ENCODE data around the gene CSTF2T. TPM values are rescaled to one million over a fixed set of nuclear protein-coding genes. Genes with fewer than 3 reads are reported as not detected.
A peak's percentile ranks its signal among the peaks of the same experiment; 100 is the strongest.

Gene CSTF2T
- total RNA-seq = 30.2 TPM
- polyA plus RNA-seq = 10 to 100 TPM; 14.3 to 16.4 (median 16.3) TPM

- Histone ChIP-seq H3K36me3 (ENCODE audit: control insufficient read depth, insufficient read depth, low read length) (peaks cover 11% of the 10 kb centered on the region), H3K9me3 (ENCODE audit: control insufficient read depth in 2 of 2, low read length in 2 of 2) (no peaks in the 10 kb centered on the region), H3K27ac (ENCODE audit: insufficient read depth, low read length, poor library complexity, severe bottlenecking) (peak within 1 kb of the TSS; percentile 95), H3K27me3 (ENCODE audit: control insufficient read depth, insufficient read depth, low read length) (no peaks in the 10 kb centered on the region), H3K4me3 (ENCODE audit: low read depth, low read length) (peak within 1 kb of the TSS; percentile 99), H3K4me1 (ENCODE audit: control insufficient read depth, insufficient read depth, low read length, poor library complexity, severe bottlenecking) (peaks cover 48% of the 10 kb centered on the region)
- Mint-ChIP-seq H3K4me1 (peaks cover 27 to 55% (median 39%) of the 10 kb centered on the region in 4 donors), H3K36me3 (peaks cover 23% of the 10 kb centered on the region), H3K27ac (peak within 1 kb of the TSS; percentile 98 to 100 (median 100)), H3K9me3 (no peaks in the 10 kb centered on the region), H3K27me3 (peaks cover 9% of the 10 kb centered on the region), H3K4me3 (peak within 1 kb of the TSS; percentile 91 to 99 (median 98))
- DNase-seq (peak; percentile 85 to 97 (median 95)), ATAC-seq (ENCODE audit: low read depth in 2 of 2) (peak; percentile 87 to 90)
Measured at GRCh38 chr10:51699475-51700227, at the start of gene CSTF2T. Gene CSTF2T (minus strand): TSS chr10:51699595. CDS start chr10:51699549, 46 bp downstream.

GRCh38 chr10:51748959-51749358 is 49.6 kb upstream of the CSTF2T start:
- H3K4me1 ChIP-seq (ENCODE audit: control insufficient read depth, insufficient read depth, low read length, poor library complexity, severe bottlenecking) = no peaks in the 10 kb centered on the region
- H3K27me3 ChIP-seq (ENCODE audit: control insufficient read depth, insufficient read depth, low read length) = no peaks in the 10 kb centered on the region
- H3K36me3 ChIP-seq (ENCODE audit: control insufficient read depth, insufficient read depth, low read length) = no peaks in the 10 kb centered on the region
- H3K27ac ChIP-seq (ENCODE audit: insufficient read depth, low read length, poor library complexity, severe bottlenecking) = no peak overlapping the region
- Mint-ChIP-seq H3K4me3 (no peak overlapping the region), H3K36me3 (no peaks in the 10 kb centered on the region), H3K9me3 (peaks cover 0 to 2% (median 0%) of the 10 kb centered on the region in 7 donors), H3K27me3 (no peaks in the 10 kb centered on the region), H3K27ac (no peak overlapping the region), H3K4me1 (no peaks in the 10 kb centered on the region)
- DNase-seq (no peak), ATAC-seq (ENCODE audit: low read depth in 2 of 2) (no peak)
- no peaks in the 10 kb centered on the region for H3K9me3 ChIP-seq (ENCODE audit: control insufficient read depth in 2 of 2, low read length in 2 of 2)
- H3K4me3 ChIP-seq (ENCODE audit: low read depth, low read length) = no peak overlapping the region

- no peaks in the 10 kb centered on the region for H3K27me3 ChIP-seq (ENCODE audit: control insufficient read depth, insufficient read depth, low read length)
- no peaks in the 10 kb centered on the region for H3K4me1 ChIP-seq (ENCODE audit: control insufficient read depth, insufficient read depth, low read length, poor library complexity, severe bottlenecking)
- Mint-ChIP-seq H3K36me3 (no peaks in the 10 kb centered on the region), H3K9me3 (no peaks in the 10 kb centered on the region), H3K27me3 (peaks cover under 1% of the 10 kb centered on the region), H3K4me1 (no peaks in the 10 kb centered on the region), H3K4me3 (no peak overlapping the region), H3K27ac (no peak overlapping the region)
- H3K36me3 ChIP-seq (ENCODE audit: control insufficient read depth, insufficient read depth, low read length) = no peaks in the 10 kb centered on the region
- no peak for ATAC-seq (ENCODE audit: low read depth in 2 of 2)
- no peak overlapping the region for H3K27ac ChIP-seq (ENCODE audit: insufficient read depth, low read length, poor library complexity, severe bottlenecking)
- no peaks in the 10 kb centered on the region for H3K9me3 ChIP-seq (ENCODE audit: control insufficient read depth in 2 of 2, low read length in 2 of 2)
- H3K4me3 ChIP-seq (ENCODE audit: low read depth, low read length) = no peak overlapping the region
- no peak for DNase-seq
Measured at GRCh38 chr10:51747216-51747615, 47.8 kb upstream of the CSTF2T start.

GRCh38 chr10:51745397-51745796 is 46.0 kb upstream of the CSTF2T start:
- DNase-seq (no peak), ATAC-seq (ENCODE audit: low read depth in 2 of 2) (no peak)
- Mint-ChIP-seq H3K4me1 (no peaks in the 10 kb centered on the region), H3K4me3 (no peak overlapping the region), H3K27ac (no peak overlapping the region), H3K9me3 (no peaks in the 10 kb centered on the region), H3K36me3 (no peaks in the 10 kb centered on the region), H3K27me3 (peaks cover 5% of the 10 kb centered on the region)
- peaks cover 5% of the 10 kb centered on the region for H3K27me3 ChIP-seq (ENCODE audit: control insufficient read depth, insufficient read depth, low read length)
- H3K36me3 ChIP-seq (ENCODE audit: control insufficient read depth, insufficient read depth, low read length) = no peaks in the 10 kb centered on the region
- H3K4me1 ChIP-seq (ENCODE audit: control insufficient read depth, insufficient read depth, low read length, poor library complexity, severe bottlenecking) = no peaks in the 10 kb centered on the region
- no peak overlapping the region for H3K27ac ChIP-seq (ENCODE audit: insufficient read depth, low read length, poor library complexity, severe bottlenecking)
- no peaks in the 10 kb centered on the region for H3K9me3 ChIP-seq (ENCODE audit: control insufficient read depth in 2 of 2, low read length in 2 of 2)
- H3K4me3 ChIP-seq (ENCODE audit: low read depth, low read length) = no peak overlapping the region

- H3K36me3 Mint-ChIP-seq = no peaks in the 10 kb centered on the region
- no peaks in the 10 kb centered on the region for H3K9me3 ChIP-seq (ENCODE audit: control insufficient read depth in 2 of 2, low read length in 2 of 2)
- H3K27me3 Mint-ChIP-seq = peaks cover 5% of the 10 kb centered on the region
- H3K4me3 Mint-ChIP-seq = no peak overlapping the region
- H3K4me1 ChIP-seq (ENCODE audit: control insufficient read depth, insufficient read depth, low read length, poor library complexity, severe bottlenecking) = no peaks in the 10 kb centered on the region
- no peaks in the 10 kb centered on the region for H3K36me3 ChIP-seq (ENCODE audit: control insufficient read depth, insufficient read depth, low read length)
- no peak overlapping the region for H3K27ac Mint-ChIP-seq
- no peak overlapping the region for H3K27ac ChIP-seq (ENCODE audit: insufficient read depth, low read length, poor library complexity, severe bottlenecking)
- H3K4me3 ChIP-seq (ENCODE audit: low read depth, low read length) = no peak overlapping the region
- no peak for ATAC-seq (ENCODE audit: low read depth in 2 of 2)
- no peaks in the 10 kb centered on the region for H3K9me3 Mint-ChIP-seq
- DNase-seq = no peak
- no peaks in the 10 kb centered on the region for H3K4me1 Mint-ChIP-seq
- peaks cover 5% of the 10 kb centered on the region for H3K27me3 ChIP-seq (ENCODE audit: control insufficient read depth, insufficient read depth, low read length)
Measured at GRCh38 chr10:51744235-51745000, 45.0 kb upstream of the CSTF2T start.

- peaks cover 5% of the 10 kb centered on the region for H3K27me3 ChIP-seq (ENCODE audit: control insufficient read depth, insufficient read depth, low read length)
- no peaks in the 10 kb centered on the region for H3K36me3 ChIP-seq (ENCODE audit: control insufficient read depth, insufficient read depth, low read length)
- H3K27ac Mint-ChIP-seq = no peak overlapping the region
- H3K36me3 Mint-ChIP-seq = no peaks in the 10 kb centered on the region
- peaks cover 5% of the 10 kb centered on the region for H3K27me3 Mint-ChIP-seq
- H3K4me1 ChIP-seq (ENCODE audit: control insufficient read depth, insufficient read depth, low read length, poor library complexity, severe bottlenecking) = no peaks in the 10 kb centered on the region
- DNase-seq (no peak), ATAC-seq (ENCODE audit: low read depth in 2 of 2) (no peak)
- H3K9me3 Mint-ChIP-seq = peaks cover 0 to 1% (median 0%) of the 10 kb centered on the region in 7 donors
- H3K27ac ChIP-seq (ENCODE audit: insufficient read depth, low read length, poor library complexity, severe bottlenecking) = no peak overlapping the region
- H3K4me1 Mint-ChIP-seq = no peaks in the 10 kb centered on the region
- H3K9me3 ChIP-seq (ENCODE audit: control insufficient read depth in 2 of 2, low read length in 2 of 2) = no peaks in the 10 kb centered on the region
- no peak overlapping the region for H3K4me3 ChIP-seq (ENCODE audit: low read depth, low read length)
- H3K4me3 Mint-ChIP-seq = no peak overlapping the region
Measured at GRCh38 chr10:51743146-51743545, 43.8 kb upstream of the CSTF2T start.

- ATAC-seq (ENCODE audit: low read depth in 2 of 2) (no peak), DNase-seq (no peak)
- H3K27ac ChIP-seq (ENCODE audit: insufficient read depth, low read length, poor library complexity, severe bottlenecking) = no peak overlapping the region
- H3K4me3 ChIP-seq (ENCODE audit: low read depth, low read length) = no peak overlapping the region
- no peaks in the 10 kb centered on the region for H3K27me3 ChIP-seq (ENCODE audit: control insufficient read depth, insufficient read depth, low read length)
- Mint-ChIP-seq H3K4me1 (no peaks in the 10 kb centered on the region), H3K27me3 (peaks cover 9% of the 10 kb centered on the region), H3K36me3 (no peaks in the 10 kb centered on the region), H3K4me3 (no peak overlapping the region), H3K9me3 (no peaks in the 10 kb centered on the region), H3K27ac (no peak overlapping the region)
- no peaks in the 10 kb centered on the region for H3K4me1 ChIP-seq (ENCODE audit: control insufficient read depth, insufficient read depth, low read length, poor library complexity, severe bottlenecking)
- H3K36me3 ChIP-seq (ENCODE audit: control insufficient read depth, insufficient read depth, low read length) = no peaks in the 10 kb centered on the region
- no peaks in the 10 kb centered on the region for H3K9me3 ChIP-seq (ENCODE audit: control insufficient read depth in 2 of 2, low read length in 2 of 2)
Measured at GRCh38 chr10:51733057-51733456, 33.7 kb upstream of the CSTF2T start.
